DMS153 treated with DMSO at 0.1 percent for 48 hours (cell line): ENCODE data around the gene CUBN.

Experiments
- DNase-seq: peaks from one replicate; lab custom pipeline; 2025; ENCODE audit not compliant: unreplicated experiment; lab: John Stamatoyannopoulos, UW

CUBN gene

DNA sequence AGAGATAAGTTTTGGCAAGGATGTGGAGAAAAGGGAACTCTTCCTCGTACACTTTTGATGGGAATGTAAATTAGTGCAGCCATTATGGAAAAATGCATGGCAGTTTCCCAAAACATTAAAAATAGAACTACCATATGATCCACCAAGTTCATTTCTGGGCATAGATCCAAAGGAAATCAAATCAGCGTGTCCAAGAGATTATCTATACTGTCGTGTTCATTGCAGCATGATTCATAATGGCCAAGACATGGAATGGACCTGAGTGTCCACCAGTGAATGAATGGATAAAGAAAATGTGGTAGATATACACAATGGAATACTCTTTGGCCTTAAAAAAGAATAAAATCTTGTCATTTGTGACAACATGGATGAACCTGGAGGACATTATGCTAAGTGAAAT lies 242.0 kb downstream of the CUBN start:
- DNase-seq: no peak

DNA sequence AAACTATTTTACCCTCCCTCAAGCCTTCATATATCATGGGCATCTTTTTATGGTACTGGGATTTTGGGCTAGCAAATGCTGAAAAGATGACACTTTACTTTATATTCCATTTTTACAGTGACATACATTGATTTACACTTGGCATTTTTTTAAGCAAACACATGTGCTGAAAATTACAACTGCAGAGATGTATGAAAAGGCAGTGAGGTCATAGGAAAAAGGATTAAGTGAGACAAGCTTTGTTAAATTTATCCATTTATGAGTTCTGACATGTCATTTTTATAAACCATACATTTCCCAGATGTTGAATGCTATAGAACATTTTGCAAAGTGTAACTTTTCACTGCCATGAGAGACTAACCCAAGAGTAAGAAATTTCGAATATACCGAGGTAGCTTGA lies 243.6 kb downstream of the CUBN start:
- DNase-seq: no peak

DNA sequence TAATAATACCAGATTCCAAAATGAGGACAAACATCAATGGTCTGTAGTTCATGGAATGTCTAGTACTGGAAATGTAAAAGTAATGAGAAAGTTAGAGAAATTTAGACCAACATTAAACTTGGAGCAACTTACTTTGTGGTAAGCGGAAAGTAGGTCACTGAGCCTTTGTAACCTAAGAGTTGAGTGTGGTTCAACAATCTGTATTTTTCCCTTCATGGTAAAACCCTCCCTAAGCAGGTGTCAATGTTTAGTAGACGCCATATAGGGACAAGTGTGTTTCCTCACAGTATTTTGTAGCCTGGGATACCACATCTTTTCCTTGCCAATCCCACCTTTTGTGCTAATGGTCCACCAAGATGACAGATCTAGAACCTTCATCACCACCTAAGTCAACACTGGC lies 245.1 kb downstream of the CUBN start:
- DNase-seq: no peak

DNA sequence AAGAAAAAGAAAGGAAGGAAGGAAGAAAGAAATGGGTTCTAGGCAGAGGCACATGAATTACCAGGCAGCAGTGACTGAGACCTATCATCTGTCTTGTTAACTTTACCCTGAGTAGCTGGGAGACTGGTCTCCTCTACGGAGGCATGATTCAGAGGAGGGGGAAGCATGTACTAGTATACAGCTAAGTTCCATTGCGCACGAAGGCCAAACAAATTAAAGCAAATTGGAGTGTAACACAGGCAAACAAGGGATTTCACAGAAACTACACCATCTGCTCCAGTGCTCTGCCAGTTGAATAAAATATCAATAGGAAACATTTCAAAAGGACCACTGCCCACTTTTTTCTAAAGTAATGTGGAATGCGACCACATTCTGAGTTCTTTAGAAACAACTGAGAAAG lies 246.5 kb downstream of the CUBN start:
- DNase-seq: no peak

GRCh38 chr10:16870331-16870730 lies 259.3 kb downstream of the CUBN start:
- DNase-seq: no peak

DNA sequence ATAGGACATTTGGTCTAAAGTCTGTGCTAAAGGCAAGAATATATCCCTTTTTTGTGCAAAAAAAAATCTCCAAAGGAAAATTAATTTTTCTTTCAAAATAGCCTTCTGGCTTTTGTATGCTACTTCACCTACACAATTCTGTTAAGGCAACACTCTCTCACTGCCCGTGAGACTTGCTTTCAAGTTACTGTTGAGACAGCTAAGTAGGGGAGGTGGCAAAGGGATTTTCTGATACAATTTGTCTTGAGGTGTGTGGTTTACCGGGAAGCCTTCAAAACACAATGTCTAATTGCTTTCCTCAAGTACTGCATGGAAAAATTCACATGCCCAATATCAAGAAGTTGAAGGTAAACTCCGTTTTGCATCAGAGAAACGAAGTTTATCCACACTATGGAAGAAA lies 261.6 kb downstream of the CUBN start:
- no peak for DNase-seq

- DNase-seq: no peak
These were observed 262.1 kb downstream of the CUBN start for GRCh38 chr10:16867556-16867955.

DNA sequence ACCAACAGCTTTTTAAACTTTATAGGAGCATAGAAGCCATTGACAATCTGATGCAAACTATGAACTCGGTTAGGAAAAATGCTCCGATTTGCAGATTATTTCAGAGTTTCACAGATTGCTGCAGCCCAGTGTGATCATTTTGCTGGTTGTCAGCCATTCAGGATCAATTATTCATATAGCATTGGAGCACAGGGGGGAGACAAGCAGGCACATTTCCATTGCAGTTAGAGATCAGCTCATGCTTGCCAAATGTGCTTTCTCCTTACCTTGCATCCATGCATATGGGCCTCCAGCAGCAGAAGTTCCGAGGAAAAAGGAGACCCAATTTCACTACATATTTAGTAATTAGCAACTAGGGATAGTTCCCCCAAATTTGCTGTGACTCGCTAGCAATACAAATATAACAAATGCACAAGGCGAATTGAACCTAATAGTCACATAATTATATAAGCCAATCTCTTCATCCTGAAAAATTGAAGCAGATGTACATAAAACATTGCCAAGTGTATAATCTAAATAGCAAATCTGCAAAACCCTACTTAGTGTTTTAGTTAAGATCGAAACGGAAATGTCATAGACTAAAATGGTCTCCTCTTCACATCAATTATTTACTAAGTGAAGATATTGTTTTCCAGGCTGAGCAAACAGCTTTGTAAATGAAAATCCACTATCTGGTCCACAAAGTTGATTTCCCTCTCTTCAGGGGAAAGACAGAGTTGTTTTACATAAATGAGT lies 262.9 kb downstream of the CUBN start:
- DNase-seq: no peak

GRCh38 chr10:16865766-16866165 lies 263.8 kb downstream of the CUBN start:
- no peak for DNase-seq

DNA sequence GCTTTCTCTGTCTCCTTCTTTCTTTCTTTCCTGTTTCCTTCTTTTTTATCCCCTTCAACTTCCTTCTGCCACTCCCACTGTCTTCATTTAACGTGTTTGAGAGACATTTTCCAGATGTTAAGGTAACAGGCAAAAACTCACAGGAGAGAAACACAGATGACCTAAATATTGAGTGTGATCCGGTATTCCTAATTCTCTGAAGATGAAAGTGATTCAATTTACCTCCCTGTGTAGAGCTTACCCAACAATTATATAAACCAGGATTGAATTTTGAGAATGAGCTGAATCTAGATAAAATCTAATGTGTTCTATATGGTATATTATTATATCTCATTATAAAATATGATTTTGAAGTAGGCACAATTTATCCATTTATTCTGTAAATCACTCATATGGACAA lies 265.8 kb downstream of the CUBN start:
- no peak for DNase-seq

- DNase-seq: no peak
These were observed 272.2 kb downstream of the CUBN start for GRCh38 chr10:16857419-16857818.

GRCh38 chr10:16856567-16856966 lies 273.0 kb downstream of the CUBN start:
- no peak for DNase-seq

GRCh38 chr10:16856092-16856491 lies 273.5 kb downstream of the CUBN start:
- DNase-seq: no peak

- no peak for DNase-seq
These were observed 275.0 kb downstream of the CUBN start for GRCh38 chr10:16854623-16855022.

DNA sequence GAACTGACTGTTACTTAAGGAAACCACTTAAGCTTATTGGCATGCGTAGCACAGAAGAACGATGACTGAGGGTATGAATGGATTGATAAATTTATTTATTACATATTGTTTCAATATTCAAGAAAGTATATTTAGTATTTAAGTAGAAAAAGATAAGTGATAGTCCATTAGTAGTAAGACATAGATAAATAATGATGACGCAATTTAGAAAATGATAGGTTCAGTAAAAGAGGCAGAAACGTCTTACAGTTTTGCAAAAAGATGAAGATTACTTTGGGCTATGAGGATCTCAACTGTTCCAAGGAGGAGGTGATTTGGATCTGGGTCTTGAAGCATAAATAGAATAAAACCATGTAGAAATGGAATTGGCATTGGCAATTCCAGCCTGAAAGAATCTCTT lies 275.8 kb downstream of the CUBN start:
- no peak for DNase-seq

GRCh38 chr10:16853201-16853600 lies 276.4 kb downstream of the CUBN start:
- DNase-seq: no peak

DNA sequence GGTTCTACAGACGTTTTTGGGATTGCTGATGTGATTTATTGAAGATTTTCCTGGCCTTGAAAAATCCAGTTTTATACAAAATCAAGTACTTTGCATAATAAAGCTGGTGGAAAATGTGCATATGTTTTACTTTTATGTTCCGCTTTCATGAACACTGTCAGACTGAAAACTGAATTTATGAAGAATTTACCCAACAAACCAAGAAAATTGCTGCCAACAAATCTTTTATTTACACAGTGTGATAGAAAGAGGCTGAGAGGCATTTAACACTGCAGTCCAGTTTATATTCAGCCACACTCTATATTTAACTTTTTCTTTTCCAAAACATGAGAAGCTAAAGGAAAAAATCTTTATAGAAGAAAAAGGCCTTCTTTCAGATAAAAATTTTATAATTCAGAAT lies 277.0 kb downstream of the CUBN start:
- DNase-seq: no peak

GRCh38 chr10:16848562-16849154 lies 281.0 kb downstream of the CUBN start:
- no peak for DNase-seq

GRCh38 chr10:16847644-16848043 lies 282.0 kb downstream of the CUBN start:
- no peak for DNase-seq

DNA sequence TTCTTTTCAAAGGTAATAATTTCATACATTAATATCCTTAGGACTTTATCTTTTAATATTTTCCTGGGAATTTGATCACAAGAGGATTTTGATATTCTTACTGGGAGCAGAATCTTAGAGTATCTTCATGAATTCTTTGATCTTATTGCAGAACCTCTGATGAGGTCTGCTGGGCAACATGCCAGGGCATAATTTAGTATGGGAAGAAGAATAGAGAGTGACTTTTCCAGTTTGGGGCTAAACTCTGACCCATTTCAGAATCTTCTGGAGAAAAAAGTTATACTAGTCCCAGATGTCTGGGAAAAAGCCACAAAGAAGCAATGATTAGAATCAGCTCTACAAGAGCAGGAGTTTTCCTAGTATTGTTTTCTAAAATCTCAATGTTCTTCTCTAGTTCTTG lies 284.4 kb downstream of the CUBN start:
- DNase-seq: no peak

- DNase-seq: peak; percentile 36
These were observed 286.2 kb downstream of the CUBN start for GRCh38 chr10:16843252-16843870.

- no peak for DNase-seq
These were observed 294.4 kb downstream of the CUBN start for GRCh38 chr10:16835228-16835627.
